ENCODE data around the gene ROPN1B.
A peak's percentile ranks its signal among the peaks of the same experiment; 100 is the strongest.
"Not testable (repeated sequence)": the region's sequence is repeated elsewhere in the genome, so short reads cannot be mapped to it uniquely, and the experiment has no call there.

The ROPN1B gene

DNA sequence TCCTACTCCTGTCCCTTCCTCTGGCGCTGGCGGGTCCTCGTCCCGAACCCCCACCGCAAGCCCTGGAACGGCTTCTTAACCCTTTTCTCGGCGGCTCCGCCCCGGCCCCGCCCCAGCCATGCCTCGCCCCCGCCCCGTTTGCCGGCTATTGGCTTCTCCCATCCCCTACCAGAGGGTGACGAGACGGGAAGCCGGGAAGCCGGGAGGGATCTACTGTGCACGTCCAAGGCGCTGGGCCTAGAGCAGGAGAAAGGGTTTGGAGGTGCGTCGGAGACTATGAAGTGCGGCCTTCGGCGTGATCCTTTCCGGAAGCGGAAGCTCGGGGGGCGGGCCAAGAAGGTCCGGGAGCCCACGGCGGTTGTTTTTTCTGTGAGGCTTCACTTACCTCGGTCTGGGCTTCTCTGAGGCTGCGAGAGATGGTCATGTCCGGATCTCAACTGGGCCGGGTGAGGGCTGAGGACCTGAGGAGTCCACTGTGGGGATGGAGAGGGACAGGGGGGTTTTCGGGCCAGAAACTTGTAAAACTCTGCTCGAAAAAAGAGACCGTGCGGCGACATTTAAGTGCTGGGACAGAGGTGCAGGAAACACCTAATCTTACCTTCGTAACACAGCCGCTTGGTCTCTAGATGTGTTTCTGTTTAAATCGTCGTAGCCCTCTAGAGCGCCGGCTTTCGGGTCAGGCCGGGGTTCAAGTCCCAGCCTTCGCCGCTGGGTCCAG is 21.4 kb downstream of the ROPN1B start:
- DNase-seq, result peak; percentile 91 to 92
- intact Hi-C loops (cut with DNase I; ENCODE audit: low total_unique reads), result loop anchor here (5.0 kb wide), 1 partner anchor 222 kb away; no protein-coding TSS in a partner anchor
- H3K27me3 ChIP-seq, result no peaks in the 10 kb centered on the region
- TF ChIP-seq, protein P1, sequence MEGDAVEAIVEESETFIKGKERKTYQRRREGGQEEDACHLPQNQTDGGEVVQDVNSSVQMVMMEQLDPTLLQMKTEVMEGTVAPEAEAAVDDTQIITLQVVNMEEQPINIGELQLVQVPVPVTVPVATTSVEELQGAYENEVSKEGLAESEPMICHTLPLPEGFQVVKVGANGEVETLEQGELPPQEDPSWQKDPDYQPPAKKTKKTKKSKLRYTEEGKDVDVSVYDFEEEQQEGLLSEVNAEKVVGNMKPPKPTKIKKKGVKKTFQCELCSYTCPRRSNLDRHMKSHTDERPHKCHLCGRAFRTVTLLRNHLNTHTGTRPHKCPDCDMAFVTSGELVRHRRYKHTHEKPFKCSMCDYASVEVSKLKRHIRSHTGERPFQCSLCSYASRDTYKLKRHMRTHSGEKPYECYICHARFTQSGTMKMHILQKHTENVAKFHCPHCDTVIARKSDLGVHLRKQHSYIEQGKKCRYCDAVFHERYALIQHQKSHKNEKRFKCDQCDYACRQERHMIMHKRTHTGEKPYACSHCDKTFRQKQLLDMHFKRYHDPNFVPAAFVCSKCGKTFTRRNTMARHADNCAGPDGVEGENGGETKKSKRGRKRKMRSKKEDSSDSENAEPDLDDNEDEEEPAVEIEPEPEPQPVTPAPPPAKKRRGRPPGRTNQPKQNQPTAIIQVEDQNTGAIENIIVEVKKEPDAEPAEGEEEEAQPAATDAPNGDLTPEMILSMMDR (IDR thresholded peaks at IDR 0.05), result no peak
- peak overlapping the region; percentile 55 to 75 for H3K4me3 ChIP-seq
- no peaks in the 10 kb centered on the region for H3K36me3 ChIP-seq
- H3K27ac ChIP-seq, result peak overlapping the region; percentile 77 to 86
- no peaks in the 10 kb centered on the region for H3K9me3 ChIP-seq
- H3K4me1 ChIP-seq, result peaks cover 0 to 8% (median 0%) of the 10 kb centered on the region in 4 donors

DNA sequence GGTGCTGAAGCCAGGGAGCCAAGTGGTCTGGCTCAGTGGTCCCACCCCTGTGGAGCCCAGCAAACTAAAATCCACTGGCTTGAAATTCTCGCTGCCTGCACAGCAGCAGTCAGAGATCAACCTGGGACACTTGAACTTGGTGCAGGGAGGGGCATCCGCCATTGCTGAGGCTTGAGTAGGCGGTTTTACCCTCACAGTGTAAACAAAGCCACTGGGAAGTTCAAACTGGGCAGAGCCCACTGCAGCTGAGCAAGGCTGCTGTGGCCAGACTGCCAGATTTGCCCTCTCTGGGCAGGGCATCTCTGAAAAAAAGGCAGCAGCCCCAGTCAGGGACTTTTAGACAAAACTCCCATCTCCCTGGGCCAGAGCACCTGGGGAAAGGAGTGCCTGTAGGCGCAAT is 27.8 kb downstream of the ROPN1B start:
- H3K27ac ChIP-seq; DNase-seq; H3K4me3 ChIP-seq; H3K36me3 ChIP-seq; H3K27me3 ChIP-seq; H3K4me1 ChIP-seq; intact Hi-C loops (cut with DNase I; ENCODE audit: low total_unique reads): not testable (repeated sequence)
- peaks cover 0 to 37% (median 0%) of the 10 kb centered on the region in 3 donors for H3K9me3 ChIP-seq

DNA sequence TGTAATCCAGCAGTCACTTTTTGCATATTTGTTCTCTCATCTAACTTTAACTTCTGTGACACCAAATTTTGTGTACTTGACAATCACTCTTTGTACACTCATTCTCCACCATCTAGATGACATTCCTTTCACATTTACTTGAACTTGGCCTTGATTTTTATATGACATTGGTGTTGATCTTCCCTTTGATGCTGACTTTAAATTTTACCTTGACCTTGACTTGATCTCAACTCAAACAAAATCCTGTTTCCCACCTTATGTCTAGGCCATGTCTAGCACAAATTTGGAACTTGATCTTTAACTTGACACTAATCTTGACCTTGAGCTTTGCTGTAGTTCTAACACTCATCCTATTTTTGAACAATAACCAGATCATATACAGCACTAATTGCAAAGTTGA is 33.2 kb downstream of the ROPN1B start:
- H3K27ac ChIP-seq, result no peak overlapping the region
- H3K9me3 ChIP-seq, result peaks cover 0 to 44% (median 0%) of the 10 kb centered on the region in 3 donors
- H3K36me3 ChIP-seq, result peaks cover 8 to 30% (median 20%) of the 10 kb centered on the region in 3 donors
- no peak overlapping the region for H3K4me3 ChIP-seq
- H3K27me3 ChIP-seq, result no peaks in the 10 kb centered on the region
- intact Hi-C loops (cut with DNase I; ENCODE audit: low total_unique reads), result no loop called here
- DNase-seq, result no peak
- TF ChIP-seq, protein P1 (IDR thresholded peaks at IDR 0.05), result no peak
- no peaks in the 10 kb centered on the region for H3K4me1 ChIP-seq

DNA sequence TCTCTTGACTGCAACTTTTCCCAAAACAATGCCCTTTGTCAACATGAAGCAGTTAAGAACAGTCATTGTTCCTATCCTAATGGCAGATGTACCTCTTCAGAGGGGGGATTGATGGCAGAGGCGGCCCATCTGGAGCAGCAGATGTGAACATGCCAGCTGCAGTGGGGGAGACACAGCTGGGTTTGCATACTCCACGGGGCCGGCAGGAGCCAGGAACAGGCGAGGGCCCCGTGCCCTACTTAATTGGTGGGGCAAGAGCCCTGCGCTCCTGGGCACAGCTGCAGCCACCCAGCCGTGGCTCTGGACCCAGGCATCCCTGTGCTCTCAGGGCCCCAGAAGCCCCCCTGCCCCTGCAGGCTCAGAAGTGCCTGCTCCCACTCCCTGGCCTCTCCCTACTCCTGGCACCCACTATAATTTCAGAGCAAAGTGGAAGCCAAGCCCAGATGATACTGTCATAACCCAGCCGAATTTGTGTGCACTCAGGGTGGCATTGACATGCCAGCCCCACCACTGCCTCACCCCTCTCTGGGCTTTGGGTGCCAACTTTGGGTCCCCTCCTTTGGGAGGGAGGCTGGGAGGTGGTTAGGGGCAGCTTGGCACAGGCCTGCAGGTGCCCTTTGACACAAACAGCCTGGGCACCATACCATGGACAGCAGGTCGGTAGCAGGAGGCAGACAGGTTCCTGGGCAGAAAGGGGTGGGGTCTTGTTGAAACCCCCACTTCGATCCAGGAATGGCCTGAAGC is 34.6 kb downstream of the ROPN1B start:
- intact Hi-C loops (cut with DNase I; ENCODE audit: low total_unique reads), result no loop called here
- H3K27me3 ChIP-seq, result no peaks in the 10 kb centered on the region

DNA sequence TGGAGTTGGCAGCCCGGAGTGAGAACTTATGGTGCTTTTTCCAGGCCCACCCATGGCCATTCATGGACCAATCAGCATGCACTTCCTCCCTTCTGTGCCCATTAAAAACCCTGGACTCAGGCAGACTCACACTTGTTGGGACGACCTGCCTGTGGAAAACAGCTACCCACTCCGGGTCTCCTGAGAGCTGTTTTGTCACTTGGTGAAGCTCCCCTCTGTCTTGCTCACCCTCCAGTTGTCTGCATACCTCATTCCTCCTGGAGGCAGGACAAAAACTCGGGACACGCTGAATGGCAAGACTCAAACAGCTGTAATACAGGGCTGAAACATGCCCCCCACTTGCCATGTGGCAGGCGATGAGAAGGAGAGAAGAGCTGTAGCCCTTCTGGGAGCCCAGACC is 35.2 kb downstream of the ROPN1B start:
- TF ChIP-seq, protein P1 (IDR thresholded peaks at IDR 0.05), result no peak

More for the DNA sequence above, 34.6 kb downstream of the ROPN1B start:
- no peak overlapping the region for H3K4me3 ChIP-seq
- no peaks in the 10 kb centered on the region for H3K4me1 ChIP-seq
- TF ChIP-seq, protein P1 (IDR thresholded peaks at IDR 0.05), result no peak
- no peak for DNase-seq
- no peak overlapping the region for H3K27ac ChIP-seq
- H3K9me3 ChIP-seq, result peaks cover 0 to 36% (median 0%) of the 10 kb centered on the region in 3 donors
- H3K36me3 ChIP-seq, result peaks cover 22 to 44% (median 34%) of the 10 kb centered on the region in 3 donors

DNA sequence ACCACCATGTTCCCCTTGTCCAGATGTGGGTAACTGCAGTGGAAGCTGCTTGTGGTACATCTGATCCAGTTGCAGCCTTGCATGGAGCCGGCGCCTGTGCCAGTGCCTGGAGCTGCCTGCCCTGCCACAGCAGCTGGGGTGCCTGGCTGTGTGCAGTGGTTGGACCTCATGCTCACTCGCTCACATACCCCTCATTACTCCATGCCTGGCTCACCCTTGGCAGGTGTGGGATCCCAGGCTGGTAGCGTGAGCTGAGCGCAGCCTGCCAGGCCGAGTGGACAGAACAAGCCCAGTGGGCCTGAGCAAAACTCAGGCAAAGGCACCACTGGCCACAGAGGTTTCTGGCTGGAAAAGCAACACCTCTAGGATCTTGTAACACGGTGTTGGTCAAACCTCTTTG is 35.7 kb downstream of the ROPN1B start:
- Histone ChIP-seq H3K27ac (no peak overlapping the region), H3K9me3 (peaks cover 0 to 25% (median 0%) of the 10 kb centered on the region in 3 donors), H3K36me3 (peaks cover 32 to 54% (median 43%) of the 10 kb centered on the region in 3 donors), H3K4me1 (no peaks in the 10 kb centered on the region), H3K4me3 (no peak overlapping the region), H3K27me3 (no peaks in the 10 kb centered on the region)
- TF ChIP-seq, protein P1 (IDR thresholded peaks at IDR 0.05), result no peak
- DNase-seq, result no peak
- intact Hi-C loops (cut with DNase I; ENCODE audit: low total_unique reads), result no loop called here

More for the DNA sequence above, 35.2 kb downstream of the ROPN1B start:
- Histone ChIP-seq H3K4me3 (no peak overlapping the region), H3K36me3 (peaks cover 28 to 50% (median 40%) of the 10 kb centered on the region in 3 donors), H3K27ac (no peak overlapping the region), H3K27me3 (no peaks in the 10 kb centered on the region), H3K9me3 (peaks cover 0 to 30% (median 0%) of the 10 kb centered on the region in 3 donors), H3K4me1 (no peaks in the 10 kb centered on the region)
- no peak for DNase-seq
- intact Hi-C loops (cut with DNase I; ENCODE audit: low total_unique reads), result no loop called here

Data from tibial artery (tissue), 4 donors.